GM10847 (cell line): ENCODE results near the gene HSD17B1.

Source experiments
- POLR2A ChIP-seq: IDR thresholded peaks from 2 replicates; pipeline ENCODE4 v1.6.1; 2011; ENCODE audit not compliant: insufficient read length; ENCODE audit errors: extremely low read depth

The HSD17B1 gene

GRCh38 chr17:42554250-42555121, 1.8 kb downstream of the HSD17B1 start:
- TF ChIP-seq POLR2A: peak; percentile 85

- TF ChIP-seq POLR2A: no peak
Observed at GRCh38 chr17:42555122-42555622, 2.4 kb downstream of the HSD17B1 start.

- no peak for TF ChIP-seq POLR2A
Observed at GRCh38 chr17:42559075-42559474, 6.4 kb downstream of the HSD17B1 start.

- TF ChIP-seq POLR2A: no peak
Observed at GRCh38 chr17:42560246-42560645, 7.5 kb downstream of the HSD17B1 start.

- peak; percentile 74 for TF ChIP-seq POLR2A
Observed at GRCh38 chr17:42561897-42562387, 9.2 kb downstream of the HSD17B1 start, which contains the start of gene COASY. COASY (plus strand) TSS chr17:42562148; CDS start chr17:42562623, 475 bp downstream.

GRCh38 chr17:42562388-42563142, 9.8 kb downstream of the HSD17B1 start:
- TF ChIP-seq POLR2A: no peak

GRCh38 chr17:42563143-42563509, 10.4 kb downstream of the HSD17B1 start:
- TF ChIP-seq POLR2A: no peak

- TF ChIP-seq POLR2A: no peak
Observed at GRCh38 chr17:42563543-42563942, 10.8 kb downstream of the HSD17B1 start.

- no peak for TF ChIP-seq POLR2A
Observed at GRCh38 chr17:42563950-42564349, 11.2 kb downstream of the HSD17B1 start.

GRCh38 chr17:42564815-42565522, 12.2 kb downstream of the HSD17B1 start:
- TF ChIP-seq POLR2A: no peak

GRCh38 chr17:42565523-42566214, 12.9 kb downstream of the HSD17B1 start:
- no peak for TF ChIP-seq POLR2A

GRCh38 chr17:42566215-42566882, 13.6 kb downstream of the HSD17B1 start:
- no peak for TF ChIP-seq POLR2A

- peak; percentile 49 for TF ChIP-seq POLR2A
Observed at GRCh38 chr17:42566883-42567573, 14.3 kb downstream of the HSD17B1 start, which contains the start of gene MLX. MLX (plus strand) TSS chr17:42567100; CDS start chr17:42567125, 25 bp downstream.

GRCh38 chr17:42568341-42569111, 15.8 kb downstream of the HSD17B1 start:
- no peak for TF ChIP-seq POLR2A
